Dermis microvascular lymphatic vessel endothelial cell (primary cell): ENCODE measurements around the gene SLC19A2. TPM values are rescaled to one million over a fixed set of nuclear protein-coding genes. Genes with fewer than 3 reads are reported as not detected.

Experiments used
- total RNA-seq: library from RNA; depleted of rRNA; stranded (reverse); fragments of >200 nt; gene quantifications from 2 replicates; pipeline ENCODE4 v1.2.1, GENCODE V29; 2014

Gene SLC19A2
- total RNA-seq, 1 donor from 2014 or later, result 2.3 TPM

Other genes starting within 250 kb of the SLC19A2 start
- 11.5 and 15.0 TPM in 2 replicates for gene NME7, start 118.1 kb downstream of the SLC19A2 start, total RNA-seq
- gene BLZF1, start 117.7 kb downstream of the SLC19A2 start, total RNA-seq, result 11.5 and 12.2 TPM in 2 replicates
- gene CCDC181, start 58.5 kb downstream of the SLC19A2 start, total RNA-seq, result not detected in 2 replicates
- not detected in 2 replicates for gene F5, start 100.5 kb upstream of the SLC19A2 start, total RNA-seq
- 0.13 and 8.2 TPM in 2 replicates for gene SELP, start 144.2 kb upstream of the SLC19A2 start, total RNA-seq
- gene SELL, start 225.7 kb upstream of the SLC19A2 start, total RNA-seq, result 0.13 TPM in 2 replicates
- 3.1 and 4.9 TPM in 2 replicates for gene SELE, start 248.1 kb upstream of the SLC19A2 start, total RNA-seq